ENCODE data around the gene BPIFB3.

- TF ChIP-seq POLR2AphosphoS5 (IDR thresholded peaks at IDR 0.05; ENCODE audit: low read depth, low read length) (no peak), CTCF (IDR thresholded peaks at IDR 0.05) (no peak), REST (IDR thresholded peaks at IDR 0.05; ENCODE audit: insufficient read depth in 1 of 2, low read depth in 2 of 2, low read length in 1 of 2) (no peak), SIN3A (IDR thresholded peaks at IDR 0.05; ENCODE audit: borderline replicate concordance, insufficient read depth, low read depth, low read length) (no peak)
Measured at GRCh38 chr20:33008336-33009213, 45.1 kb upstream of the BPIFB3 start.

Measured in Panc1 (cell line).